Measurements from ENCODE around the gene LTBR.

GRCh38 chr12:6386491-6386890, 2.5 kb downstream of the LTBR start:
- TF ChIP-seq ZBTB49 (tag by site-specific recombination; IDR thresholded peaks at IDR 0.05; ENCODE audit: low read depth) (no peak), ZNF792 (tag by site-specific recombination; IDR thresholded peaks at IDR 0.05) (no peak), CTCF (tag by site-specific recombination; IDR thresholded peaks at IDR 0.05) (no peak), ZNF274 (IDR thresholded peaks at IDR 0.05; ENCODE audit: low read length) (no peak), ZNF274 (tag by site-specific recombination; IDR thresholded peaks at IDR 0.05; ENCODE audit: borderline replicate concordance) (no peak), ZNF830 (tag by site-specific recombination; IDR thresholded peaks at IDR 0.05; ENCODE audit: low read depth) (no peak), ZNF549 (tag by site-specific recombination; IDR thresholded peaks at IDR 0.05) (no peak), ZNF580 (tag by site-specific recombination; IDR thresholded peaks at IDR 0.05) (no peak), ZNF292 (tag by site-specific recombination; IDR thresholded peaks at IDR 0.05; ENCODE audit: borderline replicate concordance, low read depth) (no peak), ZNF76 (tag by site-specific recombination; IDR thresholded peaks at IDR 0.05; ENCODE audit: borderline replicate concordance, low read depth) (no peak), ZNF335 (tag by site-specific recombination; conservative IDR thresholded peaks at IDR 0.05) (no peak), SP2 (tag by site-specific recombination; IDR thresholded peaks at IDR 0.05) (no peak), PBX3 (CRISPR knock-in tag; IDR thresholded peaks at IDR 0.05) (no peak), SP3 (tag by site-specific recombination; IDR thresholded peaks at IDR 0.05) (no peak), ZNF521 (tag by site-specific recombination; IDR thresholded peaks at IDR 0.05) (no peak)
